ENCODE data around the gene SP2.
A peak's percentile ranks its signal among the peaks of the same experiment; 100 is the strongest.

The SP2 gene

DNA sequence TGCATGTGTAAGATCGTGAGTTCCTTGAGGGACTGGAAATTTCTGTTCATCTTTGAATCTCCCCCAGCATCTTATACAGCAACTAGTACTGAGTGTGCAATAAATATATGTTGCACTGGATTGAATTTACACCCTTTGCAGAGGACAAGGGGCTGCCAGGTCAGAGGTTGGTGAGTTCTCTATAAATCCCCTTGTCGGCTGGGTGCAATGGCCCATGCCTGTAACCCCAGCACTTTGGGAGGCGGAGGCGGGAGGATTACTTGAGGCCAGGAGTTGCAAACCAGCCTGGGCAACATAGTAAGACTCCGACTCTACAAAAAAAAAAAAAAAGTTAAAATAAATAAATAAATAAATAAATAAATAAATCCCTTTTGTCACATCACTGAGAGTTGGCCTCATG lies 35.6 kb upstream of the SP2 start:
- no peak for DNase-seq (ENCODE audit: low read depth)
- no peak overlapping the region for H3K4me3 ChIP-seq (ENCODE audit: low read length)
- TF ChIP-seq, protein P1, sequence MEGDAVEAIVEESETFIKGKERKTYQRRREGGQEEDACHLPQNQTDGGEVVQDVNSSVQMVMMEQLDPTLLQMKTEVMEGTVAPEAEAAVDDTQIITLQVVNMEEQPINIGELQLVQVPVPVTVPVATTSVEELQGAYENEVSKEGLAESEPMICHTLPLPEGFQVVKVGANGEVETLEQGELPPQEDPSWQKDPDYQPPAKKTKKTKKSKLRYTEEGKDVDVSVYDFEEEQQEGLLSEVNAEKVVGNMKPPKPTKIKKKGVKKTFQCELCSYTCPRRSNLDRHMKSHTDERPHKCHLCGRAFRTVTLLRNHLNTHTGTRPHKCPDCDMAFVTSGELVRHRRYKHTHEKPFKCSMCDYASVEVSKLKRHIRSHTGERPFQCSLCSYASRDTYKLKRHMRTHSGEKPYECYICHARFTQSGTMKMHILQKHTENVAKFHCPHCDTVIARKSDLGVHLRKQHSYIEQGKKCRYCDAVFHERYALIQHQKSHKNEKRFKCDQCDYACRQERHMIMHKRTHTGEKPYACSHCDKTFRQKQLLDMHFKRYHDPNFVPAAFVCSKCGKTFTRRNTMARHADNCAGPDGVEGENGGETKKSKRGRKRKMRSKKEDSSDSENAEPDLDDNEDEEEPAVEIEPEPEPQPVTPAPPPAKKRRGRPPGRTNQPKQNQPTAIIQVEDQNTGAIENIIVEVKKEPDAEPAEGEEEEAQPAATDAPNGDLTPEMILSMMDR (conservative IDR thresholded peaks at IDR 0.05; ENCODE audit: low read length): no peak

DNA sequence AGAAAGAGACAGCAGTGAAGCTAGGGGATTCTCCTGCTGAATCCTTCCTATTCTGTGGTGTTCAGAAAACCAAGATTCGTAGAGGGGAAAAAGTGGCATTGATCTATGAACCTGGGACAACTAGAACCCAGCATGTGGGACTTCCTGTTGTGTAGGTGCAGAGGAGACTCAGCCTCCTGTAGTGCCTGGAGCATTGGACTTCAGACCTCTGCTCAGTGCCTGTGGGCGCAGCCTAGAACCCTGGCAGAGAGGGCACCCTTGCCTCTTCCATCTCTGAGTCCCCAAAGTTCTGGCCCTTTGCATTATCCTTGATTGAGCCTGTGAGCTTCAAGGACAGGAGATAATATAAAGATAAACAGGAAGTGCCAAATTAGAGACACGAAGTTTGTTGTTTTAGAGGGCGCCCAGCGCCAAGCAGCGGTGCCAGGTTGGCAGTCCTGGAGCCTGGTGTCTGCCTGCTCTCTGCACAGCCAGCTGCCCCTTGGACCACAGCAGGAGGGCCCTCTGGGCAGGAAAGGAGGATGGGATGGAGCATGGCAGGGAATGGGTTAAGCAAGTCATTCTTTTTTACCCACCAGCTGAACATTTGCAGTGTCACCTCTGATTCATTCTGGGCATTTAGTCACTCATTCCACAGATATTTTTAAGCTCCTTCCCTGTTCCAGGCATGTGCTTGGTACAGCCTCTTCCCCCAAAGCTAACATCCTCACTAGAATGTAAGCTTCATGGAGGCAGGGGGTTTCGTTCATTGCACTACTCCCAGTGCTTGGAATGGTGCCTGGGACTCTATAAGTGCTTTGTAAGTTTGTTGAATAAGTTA lies 33.2 kb upstream of the SP2 start:
- peak; percentile 88 for DNase-seq (ENCODE audit: low read depth)
- H3K4me3 ChIP-seq (ENCODE audit: low read length): no peak overlapping the region
- TF ChIP-seq, protein P1 (conservative IDR thresholded peaks at IDR 0.05; ENCODE audit: low read length): no peak

- TF ChIP-seq, protein P1 (conservative IDR thresholded peaks at IDR 0.05; ENCODE audit: low read length): no peak
- DNase-seq (ENCODE audit: low read depth): no peak
- H3K4me3 ChIP-seq (ENCODE audit: low read length): no peak overlapping the region
Measured at GRCh38 chr17:47864791-47865216, 31.2 kb upstream of the SP2 start.

DNA sequence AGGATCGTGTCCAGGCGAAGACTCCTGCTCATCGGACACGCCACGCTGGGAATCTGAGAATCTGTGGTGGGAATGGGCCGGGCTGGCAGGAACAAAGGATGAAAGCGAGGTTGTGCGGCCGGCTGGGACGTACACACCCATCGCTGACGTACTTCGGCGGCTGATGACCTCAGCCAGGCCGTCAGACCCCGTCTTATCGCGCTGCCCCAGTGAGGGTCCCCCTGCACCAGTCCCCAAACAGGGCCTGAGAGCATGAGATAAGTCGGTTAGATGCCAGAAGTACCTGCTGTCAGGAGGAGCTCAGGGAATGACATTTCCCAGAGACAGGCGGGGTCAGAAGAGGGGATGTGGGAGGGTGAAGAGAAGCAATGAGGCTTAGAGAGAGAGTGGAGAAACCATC lies 29.1 kb upstream of the SP2 start:
- no peak overlapping the region for H3K4me3 ChIP-seq (ENCODE audit: low read length)
- TF ChIP-seq, protein P1 (conservative IDR thresholded peaks at IDR 0.05; ENCODE audit: low read length): no peak
- DNase-seq (ENCODE audit: low read depth): no peak

DNA sequence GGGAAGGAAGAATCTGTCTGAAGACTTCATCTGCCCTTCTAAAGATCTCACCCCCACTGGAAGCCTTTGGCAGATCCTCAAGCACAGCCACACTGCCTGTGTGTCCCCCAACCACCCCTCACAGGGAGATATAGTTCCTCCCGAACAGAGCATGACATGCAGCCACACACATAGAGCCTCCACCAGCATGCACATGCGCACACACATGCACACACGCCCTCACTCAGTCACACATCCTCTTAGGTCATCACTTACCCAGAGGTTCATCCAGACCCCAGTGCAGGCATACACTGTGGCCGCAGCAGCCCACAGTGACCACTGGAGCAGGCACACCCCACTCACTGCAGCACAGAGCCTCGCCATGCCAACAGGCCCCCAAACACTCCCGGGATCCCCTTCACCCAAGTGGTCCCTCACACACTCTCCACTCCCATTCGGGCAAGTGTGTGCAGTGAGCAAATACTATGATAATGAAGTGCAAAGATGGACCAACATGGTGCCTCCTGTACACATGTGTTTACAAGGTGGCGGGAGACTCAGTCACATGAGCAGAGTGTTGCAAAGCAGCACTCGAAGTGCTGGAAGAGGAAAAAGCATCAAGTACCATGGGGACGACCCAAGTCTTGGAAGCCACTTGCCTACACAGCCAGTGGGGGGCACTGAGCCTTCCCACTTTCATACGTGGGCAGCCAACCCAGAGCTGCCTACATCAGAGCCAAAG lies 28.1 kb upstream of the SP2 start:
- DNase-seq (ENCODE audit: low read depth): no peak
- TF ChIP-seq, protein P1 (conservative IDR thresholded peaks at IDR 0.05; ENCODE audit: low read length): no peak
- no peak overlapping the region for H3K4me3 ChIP-seq (ENCODE audit: low read length)

DNA sequence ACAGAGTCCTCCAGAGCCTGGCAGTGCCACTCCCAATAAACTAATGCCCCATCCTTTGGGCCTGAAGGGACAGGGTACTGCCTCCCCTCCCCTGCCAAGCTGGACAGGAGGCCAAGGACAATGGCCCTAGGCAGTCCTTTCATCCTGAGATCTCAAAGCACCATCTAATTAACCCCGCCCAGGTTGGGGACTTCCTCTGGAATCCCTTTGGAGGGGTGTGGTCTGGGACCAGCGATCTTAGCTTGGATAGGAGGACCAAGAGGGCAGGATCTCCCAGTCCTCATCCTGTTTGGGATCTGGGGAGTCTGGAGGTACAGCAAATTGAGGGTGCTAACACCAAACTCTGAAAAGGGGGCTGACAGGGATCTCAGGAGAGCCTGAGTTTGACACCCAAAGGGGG lies 26.9 kb upstream of the SP2 start:
- H3K4me3 ChIP-seq (ENCODE audit: low read length): no peak overlapping the region
- TF ChIP-seq, protein P1 (conservative IDR thresholded peaks at IDR 0.05; ENCODE audit: low read length): no peak
- no peak for DNase-seq (ENCODE audit: low read depth)

DNA sequence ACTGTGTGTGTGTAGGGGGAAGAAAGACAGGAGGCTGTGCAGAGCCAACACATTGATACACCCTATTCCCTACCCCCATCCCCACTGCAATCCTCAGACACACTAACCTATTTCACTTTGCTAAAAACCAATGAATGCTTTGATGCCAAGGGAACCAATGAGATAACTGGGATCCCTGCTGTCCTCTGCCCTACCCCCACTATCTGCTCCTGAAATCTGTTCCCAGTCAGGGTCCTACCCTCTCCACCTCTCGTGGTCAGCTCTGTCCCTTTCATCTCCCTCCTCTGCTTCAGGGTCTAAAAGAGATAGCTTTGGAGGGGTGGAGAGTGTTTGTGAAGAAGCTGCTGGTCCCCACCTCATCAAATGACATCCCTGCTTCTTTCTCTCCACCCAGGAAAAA lies 26.0 kb upstream of the SP2 start:
- no peak for DNase-seq (ENCODE audit: low read depth)
- TF ChIP-seq, protein P1 (conservative IDR thresholded peaks at IDR 0.05; ENCODE audit: low read length): no peak
- no peak overlapping the region for H3K4me3 ChIP-seq (ENCODE audit: low read length)
